ENCODE data around the gene BCL11B.

DNA sequence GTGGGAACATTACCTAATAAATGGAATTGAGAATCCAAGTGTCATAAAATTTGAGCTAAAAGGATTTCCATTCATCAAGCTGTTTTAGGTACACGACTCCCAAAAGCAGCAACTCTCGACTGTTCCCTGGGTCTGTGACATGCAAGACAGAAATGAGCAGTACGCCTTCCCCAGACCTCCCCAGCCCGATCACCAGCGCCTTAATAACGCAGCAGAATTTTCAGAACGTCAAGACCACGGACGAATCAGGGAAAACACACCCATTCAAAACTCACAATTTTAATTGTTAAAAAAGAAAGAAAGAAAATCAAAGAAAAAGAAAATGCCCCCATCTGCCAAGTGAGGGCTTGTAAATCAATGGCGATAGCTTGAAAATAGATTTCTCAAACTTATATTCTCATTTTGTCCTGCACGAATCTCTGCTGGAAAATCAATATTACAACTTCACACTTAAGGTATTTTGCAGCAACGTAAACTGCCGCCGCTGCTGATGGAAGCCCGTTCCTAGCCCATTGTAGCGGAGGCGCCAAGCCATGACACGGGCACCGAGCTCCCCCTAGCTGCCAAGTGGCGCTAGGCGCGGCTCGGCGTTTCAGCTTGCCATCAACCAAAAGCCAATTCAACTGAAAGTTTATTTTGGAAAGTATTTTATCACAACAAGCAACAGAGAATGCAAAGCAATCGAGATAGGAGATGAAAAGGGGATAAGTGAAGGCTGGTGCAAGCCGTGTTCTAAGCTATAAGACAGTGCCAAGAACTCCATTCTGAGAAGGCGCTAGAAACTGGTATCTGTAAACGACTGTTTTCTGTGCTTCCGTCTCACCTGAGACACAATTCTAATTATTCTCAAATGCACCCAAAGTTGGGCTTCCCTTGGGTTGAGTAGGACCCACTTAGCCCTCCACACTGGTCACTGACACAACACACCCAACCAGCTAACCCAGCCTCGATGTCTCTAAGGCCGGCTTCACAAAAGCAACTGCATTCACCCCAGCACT, 5.5 kb downstream of the BCL11B start:
- TF ChIP-seq, protein P1, sequence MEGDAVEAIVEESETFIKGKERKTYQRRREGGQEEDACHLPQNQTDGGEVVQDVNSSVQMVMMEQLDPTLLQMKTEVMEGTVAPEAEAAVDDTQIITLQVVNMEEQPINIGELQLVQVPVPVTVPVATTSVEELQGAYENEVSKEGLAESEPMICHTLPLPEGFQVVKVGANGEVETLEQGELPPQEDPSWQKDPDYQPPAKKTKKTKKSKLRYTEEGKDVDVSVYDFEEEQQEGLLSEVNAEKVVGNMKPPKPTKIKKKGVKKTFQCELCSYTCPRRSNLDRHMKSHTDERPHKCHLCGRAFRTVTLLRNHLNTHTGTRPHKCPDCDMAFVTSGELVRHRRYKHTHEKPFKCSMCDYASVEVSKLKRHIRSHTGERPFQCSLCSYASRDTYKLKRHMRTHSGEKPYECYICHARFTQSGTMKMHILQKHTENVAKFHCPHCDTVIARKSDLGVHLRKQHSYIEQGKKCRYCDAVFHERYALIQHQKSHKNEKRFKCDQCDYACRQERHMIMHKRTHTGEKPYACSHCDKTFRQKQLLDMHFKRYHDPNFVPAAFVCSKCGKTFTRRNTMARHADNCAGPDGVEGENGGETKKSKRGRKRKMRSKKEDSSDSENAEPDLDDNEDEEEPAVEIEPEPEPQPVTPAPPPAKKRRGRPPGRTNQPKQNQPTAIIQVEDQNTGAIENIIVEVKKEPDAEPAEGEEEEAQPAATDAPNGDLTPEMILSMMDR (IDR thresholded peaks at IDR 0.05; ENCODE audit: poor library complexity), result peak; percentile 99
- TF ChIP-seq EZH2phosphoT487 (IDR thresholded peaks at IDR 0.05; ENCODE audit: low read depth, severe bottlenecking, unreplicated experiment), result no peak
